Measurements from ENCODE around the gene GDF7.

GDF7 gene

GRCh38 chr2:20629181-20629580 is 37.8 kb upstream of the GDF7 start:
- DNase-seq (ENCODE audit: low read depth in 2 of 2) = no peak

- no peak for DNase-seq (ENCODE audit: low read depth in 2 of 2)
These were observed 37.3 kb upstream of the GDF7 start for GRCh38 chr2:20629581-20630171.

GRCh38 chr2:20630967-20631366 is 36.0 kb upstream of the GDF7 start:
- no peak for DNase-seq (ENCODE audit: low read depth in 2 of 2)

DNA sequence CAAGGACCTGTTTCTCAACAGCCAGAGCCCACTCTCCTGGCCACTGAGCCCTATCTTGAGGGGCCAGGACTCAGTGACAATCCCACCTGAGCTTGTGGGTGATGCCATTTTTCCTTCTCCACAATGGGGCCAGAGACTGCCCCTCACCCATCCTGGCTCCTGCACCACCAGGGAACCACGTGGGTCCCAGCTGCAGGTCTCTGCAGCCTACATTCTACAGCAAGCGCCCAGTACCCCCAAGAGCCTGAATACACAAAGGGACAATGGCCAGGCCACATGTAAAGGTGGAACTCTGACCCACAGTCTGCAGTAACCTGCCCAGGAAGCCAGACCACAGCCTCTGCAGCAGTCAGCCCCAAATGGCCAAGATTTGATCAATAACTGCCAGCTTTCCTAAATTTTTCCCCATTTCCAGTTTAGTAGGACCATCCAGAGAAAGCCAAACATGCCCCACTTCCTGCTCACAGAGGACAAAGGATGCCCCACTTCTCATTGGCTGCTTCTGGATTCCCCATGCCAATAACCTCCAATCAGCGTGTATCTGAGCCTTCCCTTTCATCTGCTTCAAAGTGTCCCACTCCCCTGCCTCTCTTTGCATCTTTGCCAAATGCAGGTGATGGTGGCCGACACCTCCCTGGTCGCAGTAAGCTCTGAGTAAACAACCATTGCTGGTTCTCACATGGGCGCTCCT is 35.2 kb upstream of the GDF7 start:
- no peak for DNase-seq (ENCODE audit: low read depth in 2 of 2)

DNA sequence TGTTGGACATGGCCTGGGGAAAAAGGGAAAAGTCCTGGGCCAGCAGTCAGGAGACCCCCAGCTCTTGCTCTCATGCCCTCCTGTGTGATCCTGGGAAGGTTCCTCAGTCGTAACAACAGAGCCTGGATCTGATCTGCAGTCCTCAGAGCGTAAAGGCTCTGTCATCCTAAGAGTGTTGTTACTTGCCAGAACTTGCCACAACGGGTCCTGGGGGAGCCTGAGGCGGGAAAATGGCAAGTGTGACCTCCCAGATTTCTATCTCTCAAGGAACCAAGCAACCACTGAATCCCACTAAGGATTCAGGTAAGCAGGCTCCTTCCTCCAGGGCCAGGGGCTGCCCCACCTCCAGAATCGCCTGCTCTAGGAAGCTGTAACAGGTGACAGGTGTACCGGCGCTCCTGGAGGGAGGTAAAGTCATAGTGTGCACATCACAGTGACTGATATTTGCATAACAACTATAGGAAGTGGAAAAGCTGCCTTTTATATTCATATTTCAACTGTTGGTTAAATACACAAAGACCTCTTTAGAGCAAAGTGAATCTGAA is 34.4 kb upstream of the GDF7 start:
- no peak for DNase-seq (ENCODE audit: low read depth in 2 of 2)

DNA sequence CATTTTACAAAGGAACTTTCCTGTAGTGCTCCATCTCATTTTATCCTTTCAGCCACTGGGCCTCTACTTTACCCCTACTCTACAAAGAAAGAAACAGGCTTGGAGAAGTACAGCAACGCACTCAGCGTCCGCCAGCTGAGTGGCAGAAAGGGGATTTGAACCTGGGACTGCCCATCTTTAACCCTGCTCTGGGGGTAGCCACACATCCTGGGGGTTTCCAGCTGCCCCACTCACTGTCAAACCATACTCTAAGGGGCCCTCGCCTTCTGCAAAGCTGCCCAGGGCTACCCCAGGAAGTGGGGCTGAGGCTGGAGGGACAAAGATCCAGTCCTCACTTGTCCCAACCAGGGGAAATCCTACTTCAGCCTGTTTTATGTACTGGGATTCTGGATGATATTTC is 33.9 kb upstream of the GDF7 start:
- no peak for DNase-seq (ENCODE audit: low read depth in 2 of 2)

GRCh38 chr2:20633794-20634506 is 33.0 kb upstream of the GDF7 start:
- no peak for DNase-seq (ENCODE audit: low read depth in 2 of 2)

- no peak for DNase-seq (ENCODE audit: low read depth in 2 of 2)
These were observed 32.3 kb upstream of the GDF7 start for GRCh38 chr2:20634507-20635112.

DNA sequence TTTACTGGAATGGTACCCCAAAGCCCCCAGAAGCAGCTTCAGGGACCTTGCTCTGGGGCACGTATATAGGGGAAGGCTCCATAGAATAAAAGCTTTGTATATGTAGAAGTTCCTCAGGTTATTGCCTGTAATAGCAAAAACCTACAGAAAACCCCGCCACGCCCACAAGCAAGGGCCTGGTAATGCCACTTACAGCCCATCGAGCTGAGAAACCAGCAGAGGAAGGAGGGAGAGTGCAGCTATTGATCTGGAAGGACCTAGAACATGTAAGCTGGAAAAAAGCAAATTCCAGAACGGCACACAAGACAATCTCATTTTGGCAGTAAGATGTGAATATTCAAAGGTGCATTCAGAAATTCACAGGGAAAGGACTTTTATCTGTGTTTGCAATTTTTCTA is 31.8 kb upstream of the GDF7 start:
- no peak for DNase-seq (ENCODE audit: low read depth in 2 of 2)

GRCh38 chr2:20635675-20636584 is 31.0 kb upstream of the GDF7 start:
- DNase-seq (ENCODE audit: low read depth in 2 of 2) = no peak

GRCh38 chr2:20637147-20637546 is 29.8 kb upstream of the GDF7 start:
- no peak for DNase-seq (ENCODE audit: low read depth in 2 of 2)

- DNase-seq (ENCODE audit: low read depth in 2 of 2) = no peak
These were observed 28.9 kb upstream of the GDF7 start for GRCh38 chr2:20638014-20638413.

GRCh38 chr2:20638646-20639430 is 28.1 kb upstream of the GDF7 start:
- DNase-seq (ENCODE audit: low read depth in 2 of 2) = no peak

DNA sequence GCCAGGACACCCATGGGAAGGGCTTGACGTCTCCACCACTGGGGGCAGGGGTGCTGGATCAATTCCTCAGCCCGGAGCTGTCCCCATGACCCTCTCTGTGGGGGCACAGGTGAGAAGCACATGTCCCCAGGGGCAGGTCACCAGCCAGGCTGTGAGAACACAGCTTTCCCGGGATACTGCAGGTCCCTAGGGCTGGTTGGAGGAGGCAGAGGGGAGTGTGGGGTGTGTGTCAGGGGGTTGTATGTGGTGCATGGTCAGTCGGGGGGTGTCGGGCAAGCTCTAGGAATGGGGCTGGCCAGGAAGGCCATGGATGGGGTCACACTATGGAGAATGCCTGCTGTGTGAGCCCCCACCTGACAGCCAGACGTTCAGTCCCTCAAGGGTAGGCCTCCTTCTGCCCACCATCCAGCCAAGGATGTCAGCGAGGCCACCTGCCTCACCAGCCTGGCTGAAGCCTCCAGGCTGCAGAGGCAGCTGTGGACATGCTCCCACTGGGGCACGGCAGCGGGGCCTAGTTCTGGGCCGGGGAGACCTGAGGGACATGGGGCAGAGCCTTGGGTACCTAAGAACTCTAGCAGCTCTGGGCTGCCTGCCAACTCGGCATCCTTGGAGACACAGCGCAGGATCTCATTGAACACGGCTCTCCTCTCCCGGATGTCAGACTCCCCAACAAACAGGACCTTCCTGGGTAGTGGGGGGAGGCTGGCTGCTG is 26.4 kb upstream of the GDF7 start:
- DNase-seq (ENCODE audit: low read depth in 2 of 2) = no peak

DNA sequence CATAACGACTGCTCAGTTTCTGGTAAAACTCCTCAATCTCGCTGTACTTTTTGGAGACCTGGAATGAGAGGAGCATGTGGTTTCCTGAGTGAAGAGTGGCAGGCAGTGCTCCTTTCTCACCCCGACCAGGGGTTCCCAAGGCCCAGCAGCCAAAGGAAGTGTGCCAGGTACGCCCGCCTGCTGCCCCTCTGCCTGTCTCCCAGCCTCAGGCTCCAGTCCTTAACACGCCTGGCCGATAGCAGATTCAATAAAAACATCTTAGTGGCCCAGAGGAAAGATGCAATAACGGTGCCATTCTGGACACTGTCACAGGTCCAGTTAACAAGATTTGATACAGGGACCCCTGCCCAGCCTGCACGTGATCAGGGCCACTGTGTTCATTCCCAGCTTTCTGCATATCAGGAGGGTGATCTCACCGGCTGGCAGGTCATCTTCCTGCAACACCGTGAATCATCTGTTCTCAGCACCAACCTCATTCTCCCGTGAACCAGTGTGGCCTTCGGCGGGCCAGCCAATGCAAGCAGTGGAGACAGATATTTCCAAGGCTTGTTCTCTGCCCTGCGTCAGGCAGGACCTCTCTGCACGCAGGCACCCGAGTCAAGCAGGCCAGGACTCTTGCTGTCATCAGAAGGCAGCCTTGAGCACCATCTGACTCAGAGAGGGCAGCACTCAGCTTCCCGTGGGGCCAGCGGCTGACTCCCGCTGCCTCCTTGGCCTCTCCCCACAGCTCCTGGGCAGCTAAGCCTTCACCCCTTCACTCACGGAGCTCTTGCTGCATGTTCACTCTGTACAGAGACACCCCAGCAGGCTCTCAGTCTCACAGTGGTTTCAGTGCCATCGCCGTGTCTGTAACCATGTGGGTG is 25.6 kb upstream of the GDF7 start:
- no peak for DNase-seq (ENCODE audit: low read depth in 2 of 2)

DNA sequence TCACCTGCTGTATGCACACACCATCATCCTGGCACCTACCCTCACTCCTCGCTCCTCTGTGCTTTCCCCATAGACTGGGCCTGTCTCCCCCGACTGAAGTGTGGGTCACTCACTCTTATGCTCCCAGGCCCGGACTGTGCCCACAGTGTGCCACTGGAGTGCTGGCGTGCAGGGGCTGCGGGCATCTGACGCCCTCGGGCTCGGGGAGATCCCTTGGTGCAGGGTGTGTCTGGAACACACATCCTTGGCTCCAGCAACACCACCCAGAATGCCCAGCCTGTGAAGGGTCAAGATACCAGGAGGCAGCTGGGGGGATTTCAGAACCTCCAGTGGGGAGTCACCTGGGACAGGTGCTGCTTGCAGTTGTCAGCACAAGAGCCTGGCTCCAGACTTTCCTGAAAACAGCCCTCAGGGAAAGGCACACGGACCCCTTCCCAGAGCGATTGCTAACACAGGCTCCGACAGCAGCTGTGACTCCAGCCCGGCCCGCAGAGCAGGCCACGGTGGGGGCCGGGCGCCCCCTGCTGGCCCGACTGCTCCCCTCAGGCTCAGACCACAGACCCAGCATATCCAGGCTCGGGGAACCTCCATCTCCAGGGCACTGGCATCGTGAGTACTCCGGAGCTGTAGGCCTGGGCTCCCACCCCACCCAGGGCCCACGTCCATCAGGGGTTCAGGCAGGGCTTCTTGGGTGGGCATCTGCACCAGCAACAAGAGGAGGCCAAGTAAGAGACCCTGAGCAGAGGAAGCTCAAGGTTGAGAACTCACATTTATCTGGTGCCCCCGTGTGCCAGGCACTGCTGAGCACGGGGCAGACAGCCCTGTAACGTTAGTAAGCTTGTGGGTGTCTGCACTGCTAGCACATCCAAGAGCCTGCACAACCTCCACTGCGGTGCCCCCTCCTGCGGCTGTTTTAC is 24.6 kb upstream of the GDF7 start:
- peak; percentile 34 to 61 for DNase-seq (ENCODE audit: low read depth in 2 of 2)

- no peak for DNase-seq (ENCODE audit: low read depth in 2 of 2)
These were observed 23.9 kb upstream of the GDF7 start for GRCh38 chr2:20643060-20643459.

GRCh38 chr2:20643826-20644225 is 23.1 kb upstream of the GDF7 start:
- no peak for DNase-seq (ENCODE audit: low read depth in 2 of 2)
